Endothelial cell of umbilical vein (primary cell): ENCODE results near the gene KLK8. TPM values are rescaled to one million over a fixed set of nuclear protein-coding genes. Genes with fewer than 3 reads are reported as not detected.

ENCODE experiments used
- BruUV-seq: library from RNA; stranded (reverse); fragments of 400-500 nt; replicated peaks from 2 replicates; lab custom pipeline; 2021; lab: Mats Ljungman, UMichigan
- CTCF ChIA-PET: fragments of 300-600, 350-600 bp; sonication (Branson Sonifier 250); formaldehyde crosslinking; loops from one replicate; lab custom pipeline; 2021; ENCODE audit warnings: antibody characterized with exemption, inconsistent platforms; lab: Charles Lee
- POLR2A ChIA-PET: fragments of 300-600, 350-600 bp; sonication (Branson Sonifier 250); formaldehyde crosslinking; loops from one replicate; lab custom pipeline; 2021; ENCODE audit warnings: antibody characterized with exemption, inconsistent platforms; lab: Charles Lee
- DNase-seq: peaks from one replicate; pipeline ENCODE4 v3.0.0-alpha.2; 2011; ENCODE audit warnings: low read depth, low spot score
- FAIRE-seq: peaks from 2 replicates; lab custom pipeline; 2011; peaks lifted over from hg19 to GRCh38; lab: Jason Lieb, UNC
- H2AFZ ChIP-seq: 2 replicates; pipeline ENCODE4 v1.6.0; 2012; ENCODE audit warnings: low read depth, low read length, control low read depth, inconsistent platforms
- H3K27ac ChIP-seq: 2 replicates; pipeline ENCODE4 v1.5.1; 2011; ENCODE audit warnings: low read depth, mild to moderate bottlenecking, control low read depth, low read length, moderate library complexity; ENCODE audit not compliant: insufficient read depth
- H3K27me3 ChIP-seq, 2 experiments: 2 replicates each; pipeline versions ENCODE4 v1.6.0 to v1.6.1; 2011; ENCODE audit warnings: low read length in 2 of 2, mixed read lengths in 1 of 2; ENCODE audit not compliant: control insufficient read depth in 2 of 2, insufficient read depth in 2 of 2
- H3K36me3 ChIP-seq, 2 experiments: 2 replicates in 1 of 2; 3 replicates in 1 of 2; pipeline ENCODE4 v1.5.1; 2011; ENCODE audit warnings: low read length in 2 of 2, mild to moderate bottlenecking in 1 of 2, moderate library complexity in 1 of 2; ENCODE audit not compliant: control insufficient read depth in 2 of 2, insufficient read depth in 2 of 2; ENCODE audit errors: extremely low read depth in 1 of 2
- H3K4me1 ChIP-seq: 3 replicates; pipeline ENCODE4 v1.5.1; 2011; ENCODE audit warnings: mild to moderate bottlenecking, low read length; ENCODE audit not compliant: control insufficient read depth, insufficient read depth; ENCODE audit errors: extremely low read depth
- H3K4me2 ChIP-seq: 2 replicates; pipeline ENCODE4 v1.6.1; 2011; ENCODE audit warnings: low read length, control low read depth, mixed read lengths; ENCODE audit not compliant: insufficient read depth
- H3K4me3 ChIP-seq, 3 experiments: fragments of 200-600 bp in 1 of 3; sonication (generic), shearing (Covaris generic) in 1 of 3; replicated peaks in 1 of 3; 2 replicates each; pipeline ENCODE4 v1.5.1; 2011 to 2016; ENCODE audit warnings: control low read depth in 3 of 3, low read length in 3 of 3, mild to moderate bottlenecking in 2 of 3, inconsistent platforms in 1 of 3, low read depth in 1 of 3, moderate library complexity in 1 of 3; ENCODE audit not compliant: insufficient read depth in 1 of 3
- H3K79me2 ChIP-seq: 2 replicates; pipeline ENCODE4 v1.6.0; 2012; ENCODE audit warnings: low read length, inconsistent platforms; ENCODE audit not compliant: control insufficient read depth, insufficient read depth
- H3K9ac ChIP-seq: replicated peaks from 2 replicates; pipeline ENCODE3; 2011; ENCODE audit warnings: low read length, control low read depth; ENCODE audit not compliant: insufficient read depth; ENCODE audit errors: extremely low read depth
- H3K9me1 ChIP-seq: replicated peaks from 3 replicates; pipeline ENCODE4 v1.6.0; 2011; ENCODE audit warnings: mild to moderate bottlenecking, low read length; ENCODE audit not compliant: control insufficient read depth, insufficient read depth; ENCODE audit errors: extremely low read depth
- H3K9me3 ChIP-seq: replicated peaks from 2 replicates; pipeline ENCODE4 v1.5.1; 2012; ENCODE audit warnings: low read length, inconsistent platforms; ENCODE audit not compliant: control insufficient read depth, insufficient read depth
- H4K20me1 ChIP-seq: replicated peaks from 2 replicates; pipeline ENCODE3; 2011; ENCODE audit warnings: mild to moderate bottlenecking, low read length; ENCODE audit not compliant: control insufficient read depth, insufficient read depth; ENCODE audit errors: extremely low read depth
- EZH2 ChIP-seq: IDR thresholded peaks from 2 replicates; pipeline ENCODE4 v1.6.1; 2012; ENCODE audit warnings: borderline replicate concordance, low read depth, mild to moderate bottlenecking, moderate library complexity, low read length, inconsistent platforms; ENCODE audit not compliant: severe bottlenecking
- FOS ChIP-seq: IDR thresholded peaks from 2 replicates; pipeline ENCODE4 v1.6.1; 2011; ENCODE audit warnings: mild to moderate bottlenecking, low read length, moderate library complexity, borderline replicate concordance; ENCODE audit not compliant: insufficient read depth
- GATA2 ChIP-seq: IDR thresholded peaks from 2 replicates; pipeline ENCODE4 v1.7.0; 2011; ENCODE audit warnings: low read depth, mild to moderate bottlenecking, moderate library complexity, mixed read lengths, low read length; ENCODE audit not compliant: insufficient read length, insufficient read depth
- JUN ChIP-seq: IDR thresholded peaks from 2 replicates; pipeline ENCODE4 v1.6.1; 2011; ENCODE audit warnings: borderline replicate concordance, low read depth; ENCODE audit not compliant: insufficient read length, insufficient read depth
- MYC ChIP-seq: IDR thresholded peaks from one replicate; pipeline ENCODE4 v1.6.1; 2011; ENCODE audit warnings: mild to moderate bottlenecking, low read depth, low read length
- POLR2A ChIP-seq: IDR thresholded peaks from 2 replicates; pipeline ENCODE4 v1.6.1; 2012; ENCODE audit warnings: low read depth, mild to moderate bottlenecking, control low read depth, low read length
- POLR2AphosphoS5 ChIP-seq: IDR thresholded peaks from 2 replicates; pipeline ENCODE4 v1.6.1; 2012; ENCODE audit warnings: low read depth, mild to moderate bottlenecking, control low read depth, low read length, moderate library complexity; ENCODE audit not compliant: insufficient read depth
- dilution Hi-C: fragments of 300-500 bp; cut with MboI; formaldehyde crosslinking; loops from one replicate; pipeline ENCODE4 v1.15.0; 2019; ENCODE audit warnings: low sequenced_read_pairs; ENCODE audit not compliant: extremely low pct_ligation_motif_present
- intact Hi-C: fragments of 100-400 bp; cut with micrococcal nuclease; formaldehyde crosslinking; loops from one replicate; pipeline ENCODE4 v1.10.0; 2022
- polyA plus RNA-seq, 4 experiments: library from polyadenylated mRNA; depleted of rRNA in 3 of 4; stranded (reverse) in 3 of 4; unstranded in 1 of 4; fragments of >200 nt; gene quantifications; 2 replicates each; pipeline versions ENCODE4 v1.2.1 to v1.2.3, GENCODE V29; 2011 to 2012; ENCODE audit warnings: missing spikeins in 1 of 4
- total RNA-seq: library from RNA; stranded (reverse); gene quantifications from 2 replicates; pipeline ENCODE4 v1.2.3, GENCODE V29; 2021
- TF ChIP-seq, protein P1 (sequence below), 2 donors: IDR thresholded peaks; 1 replicate in 1 of 2; 2 replicates in 1 of 2; pipeline ENCODE4 v1.5.1; 2011; ENCODE audit warnings: low read length in 2 of 2, mild to moderate bottlenecking in 2 of 2, moderate library complexity in 2 of 2, control low read depth in 1 of 2, inconsistent platforms in 1 of 2, low read depth in 1 of 2; ENCODE audit not compliant: insufficient read depth in 1 of 2; ENCODE audit errors: extremely low read depth in 1 of 2
- TF ChIP-seq, protein P2 (sequence below): IDR thresholded peaks from 2 replicates; pipeline ENCODE4 v1.6.1; 2011; ENCODE audit not compliant: insufficient read depth, insufficient read length

Gene KLK8
- total and polyA plus RNA-seq, 2 donors (not counting 3 experiments of a cell fraction or from before 2014, with no cell fraction given) = not detected

- ChIA-PET POLR2A (no interaction called here), CTCF (no interaction called here)
- no peak overlapping the region for H3K27ac ChIP-seq
- no peaks in the 10 kb centered on the region for H3K36me3 ChIP-seq
- no peak overlapping the region for H2AFZ ChIP-seq
- intact Hi-C loops = no loop called here
- no peak overlapping the region for H3K9ac ChIP-seq
- H3K79me2 ChIP-seq = no peaks in the 10 kb centered on the region
- no TSS peak for BruUV-seq
- H3K9me1 ChIP-seq = no peaks in the 10 kb centered on the region
- H3K4me3 ChIP-seq = no peak overlapping the region
- DNase-seq (no peak), FAIRE-seq (no peak)
- H3K9me3 ChIP-seq = no peaks in the 10 kb centered on the region
- dilution Hi-C loops = no loop called here
- H3K27me3 ChIP-seq = no peaks in the 10 kb centered on the region
- H3K4me1 ChIP-seq = no peaks in the 10 kb centered on the region
- no peaks in the 10 kb centered on the region for H4K20me1 ChIP-seq
- no peak overlapping the region for H3K4me2 ChIP-seq
- TF ChIP-seq POLR2AphosphoS5 = no peak
- no peak for TF ChIP-seq FOS
- TF ChIP-seq MYC = no peak
- TF ChIP-seq JUN = no peak
- no peak for TF ChIP-seq POLR2A
- TF ChIP-seq GATA2 = no peak
- TF ChIP-seq, protein P1, sequence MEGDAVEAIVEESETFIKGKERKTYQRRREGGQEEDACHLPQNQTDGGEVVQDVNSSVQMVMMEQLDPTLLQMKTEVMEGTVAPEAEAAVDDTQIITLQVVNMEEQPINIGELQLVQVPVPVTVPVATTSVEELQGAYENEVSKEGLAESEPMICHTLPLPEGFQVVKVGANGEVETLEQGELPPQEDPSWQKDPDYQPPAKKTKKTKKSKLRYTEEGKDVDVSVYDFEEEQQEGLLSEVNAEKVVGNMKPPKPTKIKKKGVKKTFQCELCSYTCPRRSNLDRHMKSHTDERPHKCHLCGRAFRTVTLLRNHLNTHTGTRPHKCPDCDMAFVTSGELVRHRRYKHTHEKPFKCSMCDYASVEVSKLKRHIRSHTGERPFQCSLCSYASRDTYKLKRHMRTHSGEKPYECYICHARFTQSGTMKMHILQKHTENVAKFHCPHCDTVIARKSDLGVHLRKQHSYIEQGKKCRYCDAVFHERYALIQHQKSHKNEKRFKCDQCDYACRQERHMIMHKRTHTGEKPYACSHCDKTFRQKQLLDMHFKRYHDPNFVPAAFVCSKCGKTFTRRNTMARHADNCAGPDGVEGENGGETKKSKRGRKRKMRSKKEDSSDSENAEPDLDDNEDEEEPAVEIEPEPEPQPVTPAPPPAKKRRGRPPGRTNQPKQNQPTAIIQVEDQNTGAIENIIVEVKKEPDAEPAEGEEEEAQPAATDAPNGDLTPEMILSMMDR (IDR thresholded peaks at IDR 0.05; ENCODE audit: extremely low read depth in 1 of 2, insufficient read depth in 1 of 2, low read depth in 1 of 2, low read length in 2 of 2) = no peak
- TF ChIP-seq, protein P2, sequence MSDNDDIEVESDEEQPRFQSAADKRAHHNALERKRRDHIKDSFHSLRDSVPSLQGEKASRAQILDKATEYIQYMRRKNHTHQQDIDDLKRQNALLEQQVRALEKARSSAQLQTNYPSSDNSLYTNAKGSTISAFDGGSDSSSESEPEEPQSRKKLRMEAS = no peak
- TF ChIP-seq EZH2 = no peak
Observed at GRCh38 chr19:50974702-50975556, 26.5 kb downstream of the KLK8 start.
